Calu3 (cell line): ENCODE data around the gene MACROD2. TPM values are rescaled to one million over a fixed set of nuclear protein-coding genes. Genes with fewer than 3 reads are reported as not detected.

Source experiments
- BruUV-seq: library from RNA; stranded (reverse); fragments of 400-500 nt; replicated peaks from 2 replicates; lab custom pipeline; 2021; lab: Mats Ljungman, UMichigan
- CTCF ChIA-PET: fragments of 300-600 bp; sonication (Branson Sonifier 250); formaldehyde crosslinking; loops from one replicate; lab custom pipeline; 2022; ENCODE audit warnings: antibody characterized with exemption; lab: Charles Lee
- DNase-seq: peaks from one replicate; pipeline ENCODE4 v3.0.0; 2022
- H3K27ac Mint-ChIP-seq: one replicate; pipeline ENCODE4 v1.8.0; 2022; ENCODE audit warnings: mixed read lengths; ENCODE audit not compliant: unreplicated experiment
- H3K27me3 Mint-ChIP-seq: one replicate; pipeline ENCODE4 v1.8.0; 2022; ENCODE audit warnings: mixed read lengths; ENCODE audit not compliant: unreplicated experiment
- H3K36me3 Mint-ChIP-seq: one replicate; pipeline ENCODE4 v1.8.0; 2022; ENCODE audit warnings: mild to moderate bottlenecking, moderate library complexity, mixed read lengths; ENCODE audit not compliant: insufficient read depth, unreplicated experiment
- H3K4me1 Mint-ChIP-seq: one replicate; pipeline ENCODE4 v1.8.0; 2022; ENCODE audit warnings: mild to moderate bottlenecking, low read depth, mixed read lengths; ENCODE audit not compliant: unreplicated experiment
- H3K4me3 Mint-ChIP-seq: one replicate; pipeline ENCODE4 v1.8.0; 2022; ENCODE audit warnings: mild to moderate bottlenecking, low read depth, moderate library complexity, mixed read lengths; ENCODE audit not compliant: unreplicated experiment
- H3K9me3 Mint-ChIP-seq: one replicate; pipeline ENCODE4 v1.8.0; 2022; ENCODE audit warnings: low read depth, mixed read lengths; ENCODE audit not compliant: unreplicated experiment
- CTCF ChIP-seq: fragments of 200-600 bp; IDR thresholded peaks from one replicate; pipeline ENCODE4 v1.8.0; 2022; ENCODE audit warnings: antibody characterized with exemption; ENCODE audit not compliant: unreplicated experiment
- intact Hi-C: fragments of 100-400 bp; cut with micrococcal nuclease; formaldehyde crosslinking; loops from one replicate; pipeline ENCODE4 v1.10.0; 2022; ENCODE audit not compliant: unreplicated experiment
- total RNA-seq: library from RNA; stranded (reverse); gene quantifications from 2 replicates; pipeline ENCODE4 v1.2.3, GENCODE V29; 2022

MACROD2 gene
- total RNA-seq, 1 experiment from 2014 or later, result 29.4 TPM

- CTCF ChIA-PET, result no interaction called here
- H3K27ac Mint-ChIP-seq, result no peak overlapping the region
- BruUV-seq, result no TSS peak
- H3K9me3 Mint-ChIP-seq, result no peaks in the 10 kb centered on the region
- H3K4me1 Mint-ChIP-seq, result no peaks in the 10 kb centered on the region
- intact Hi-C loops, result no loop called here
- no peak for TF ChIP-seq CTCF
- DNase-seq, result no peak
- no peaks in the 10 kb centered on the region for H3K36me3 Mint-ChIP-seq
- H3K4me3 Mint-ChIP-seq, result no peak overlapping the region
- H3K27me3 Mint-ChIP-seq, result no peaks in the 10 kb centered on the region
These were observed 1872.6 kb downstream of the MACROD2 start for GRCh38 chr20:15867899-15868298.

GRCh38 chr20:15875446-15875845 lies 1880.1 kb downstream of the MACROD2 start:
- DNase-seq, result no peak
- no peak overlapping the region for H3K27ac Mint-ChIP-seq
- CTCF ChIA-PET, result no interaction called here
- H3K36me3 Mint-ChIP-seq, result no peaks in the 10 kb centered on the region
- no peaks in the 10 kb centered on the region for H3K27me3 Mint-ChIP-seq
- peaks cover 3% of the 10 kb centered on the region for H3K9me3 Mint-ChIP-seq
- BruUV-seq, result no TSS peak
- H3K4me1 Mint-ChIP-seq, result no peaks in the 10 kb centered on the region
- H3K4me3 Mint-ChIP-seq, result no peak overlapping the region
- no peak for TF ChIP-seq CTCF
- intact Hi-C loops, result no loop called here

GRCh38 chr20:15882553-15882952 lies 1887.2 kb downstream of the MACROD2 start:
- BruUV-seq, result no TSS peak
- Mint-ChIP-seq H3K27ac (no peak overlapping the region), H3K9me3 (peaks cover 2% of the 10 kb centered on the region), H3K4me1 (no peaks in the 10 kb centered on the region), H3K4me3 (no peak overlapping the region), H3K27me3 (no peaks in the 10 kb centered on the region), H3K36me3 (peaks cover 6% of the 10 kb centered on the region)
- TF ChIP-seq CTCF, result no peak
- CTCF ChIA-PET, result no interaction called here
- no peak for DNase-seq
- intact Hi-C loops, result no loop called here

- BruUV-seq, result no TSS peak
These were observed 1890.9 kb downstream of the MACROD2 start for GRCh38 chr20:15886250-15886649.

More at GRCh38 chr20:15886250-15886649, 1890.9 kb downstream of the MACROD2 start:
- Mint-ChIP-seq H3K36me3 (peaks cover 12% of the 10 kb centered on the region), H3K27me3 (no peaks in the 10 kb centered on the region), H3K27ac (no peak overlapping the region), H3K4me1 (no peaks in the 10 kb centered on the region), H3K4me3 (no peak overlapping the region), H3K9me3 (no peaks in the 10 kb centered on the region)
- intact Hi-C loops, result no loop called here
- no peak for TF ChIP-seq CTCF
- CTCF ChIA-PET, result no interaction called here
- no peak for DNase-seq
